Lung (tissue), 12 donors: ENCODE measurements around the gene NFE2L3. TPM values are rescaled to one million over a fixed set of nuclear protein-coding genes. Genes with fewer than 3 reads are reported as not detected.

Experiments used
- ATAC-seq: fragments of 200-7000 bp; cut with Tn5 transposase; one replicate; pipeline ENCODE4 v1.9.1; 2020; ENCODE audit warnings: moderate number of reproducible peaks; ENCODE audit not compliant: insufficient read depth, low FRiP score
- DNase-seq, 3 donors: peaks; one replicate each; pipeline ENCODE4 v3.0.0-alpha.2; 2013 to 2017
- H3K27ac ChIP-seq, 2 donors: one replicate each; pipeline ENCODE4 v1.5.1; 2013; ENCODE audit warnings: mild to moderate bottlenecking in 2 of 2, moderate library complexity in 2 of 2, control low read depth in 1 of 2, inconsistent platforms in 1 of 2, low read depth in 1 of 2, low read length in 1 of 2
- H3K27me3 ChIP-seq, 3 donors: one replicate each; pipeline ENCODE4 v1.5.1; 2013; ENCODE audit warnings: low read length in 2 of 3; ENCODE audit not compliant: control insufficient read depth in 3 of 3, insufficient read depth in 3 of 3
- H3K36me3 ChIP-seq, 4 donors: one replicate each; pipeline ENCODE4 v1.5.1; 2013; ENCODE audit warnings: low read length in 4 of 4, mild to moderate bottlenecking in 1 of 4, moderate library complexity in 1 of 4; ENCODE audit not compliant: control insufficient read depth in 4 of 4, insufficient read depth in 4 of 4
- H3K4me1 ChIP-seq, 5 donors: one replicate each; pipeline ENCODE4 v1.5.1; 2013; ENCODE audit warnings: low read length in 5 of 5, mild to moderate bottlenecking in 2 of 5, moderate library complexity in 1 of 5; ENCODE audit not compliant: control insufficient read depth in 5 of 5, insufficient read depth in 5 of 5
- H3K4me3 ChIP-seq: one replicate; pipeline ENCODE4 v1.5.1; 2013; ENCODE audit warnings: mild to moderate bottlenecking, control low read depth, moderate library complexity
- H3K9ac ChIP-seq, 2 donors: one replicate each; pipeline ENCODE4 v1.5.1; 2013; ENCODE audit warnings: low read length in 2 of 2, control low read depth in 1 of 2; ENCODE audit not compliant: insufficient read depth in 1 of 2
- H3K9me3 ChIP-seq, 4 donors: one replicate each; pipeline ENCODE4 v1.5.1; 2013; ENCODE audit warnings: low read length in 3 of 4, mild to moderate bottlenecking in 1 of 4, moderate library complexity in 1 of 4; ENCODE audit not compliant: control insufficient read depth in 4 of 4, insufficient read depth in 3 of 4
- WGBS, 2 donors: extraction: QIAGEN DNeasy Blood & Tissue Kit; methylation state at CpG; one replicate each; pipeline ENCODE4 v1.1.7; 2013; 5-methylcytosine and 5-hydroxymethylcytosine counted together
- polyA plus RNA-seq, 2 donors: library from polyadenylated mRNA; stranded (reverse); fragments of 200-250 nt; gene quantifications; one replicate each; pipeline ENCODE4 v1.2.1, GENCODE V29; 2013
- total RNA-seq, 2 donors: library from RNA; depleted of rRNA in 1 of 2; stranded (reverse); fragments of >200 nt in 1 of 2; gene quantifications; one replicate each; pipeline ENCODE4 v1.2.1, GENCODE V29; 2014 to 2021
- TF ChIP-seq, protein P1 (sequence below): IDR thresholded peaks from 2 replicates; pipeline ENCODE4 v1.5.1; 2012; ENCODE audit warnings: mild to moderate bottlenecking; ENCODE audit errors: control extremely low read depth, extremely low read depth
- donor health status: control.
- donor health status: control.
- donor health status: Bipolar disorder and iron deficiency.
- donor health status: healthy.
- donor health status: DM: yes; HTN: yes; CAD: no.

The NFE2L3 gene
- total and polyA plus RNA-seq, 4 donors: 3.6 to 6.5 (median 5.1) TPM

DNA sequence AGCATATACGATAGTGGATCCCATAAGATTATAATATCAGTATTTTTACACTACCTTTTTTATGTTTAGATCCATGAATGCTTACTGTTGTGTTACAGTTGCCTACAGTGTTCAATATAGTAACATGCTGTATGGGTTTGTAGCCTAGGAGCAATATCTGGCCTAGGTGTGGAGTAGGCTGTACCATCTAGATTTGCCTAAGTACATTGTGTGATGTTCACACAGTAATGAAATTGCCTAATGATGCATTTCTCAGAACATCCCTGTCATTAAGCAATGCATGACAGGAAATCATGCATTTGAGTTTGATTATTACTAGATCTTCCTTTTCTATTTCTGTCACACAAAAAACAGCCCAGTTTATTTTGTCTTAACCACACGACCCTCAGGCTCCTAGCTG is 64.1 kb downstream of the NFE2L3 start:
- Histone ChIP-seq H3K36me3 (peaks cover 0 to 11% (median 1%) of the 10 kb centered on the region in 4 donors), H3K9ac (no peak overlapping the region), H3K4me3 (no peak overlapping the region), H3K27ac (no peak overlapping the region), H3K4me1 (no peaks in the 10 kb centered on the region), H3K9me3 (no peaks in the 10 kb centered on the region), H3K27me3 (no peaks in the 10 kb centered on the region)
- TF ChIP-seq, protein P1, sequence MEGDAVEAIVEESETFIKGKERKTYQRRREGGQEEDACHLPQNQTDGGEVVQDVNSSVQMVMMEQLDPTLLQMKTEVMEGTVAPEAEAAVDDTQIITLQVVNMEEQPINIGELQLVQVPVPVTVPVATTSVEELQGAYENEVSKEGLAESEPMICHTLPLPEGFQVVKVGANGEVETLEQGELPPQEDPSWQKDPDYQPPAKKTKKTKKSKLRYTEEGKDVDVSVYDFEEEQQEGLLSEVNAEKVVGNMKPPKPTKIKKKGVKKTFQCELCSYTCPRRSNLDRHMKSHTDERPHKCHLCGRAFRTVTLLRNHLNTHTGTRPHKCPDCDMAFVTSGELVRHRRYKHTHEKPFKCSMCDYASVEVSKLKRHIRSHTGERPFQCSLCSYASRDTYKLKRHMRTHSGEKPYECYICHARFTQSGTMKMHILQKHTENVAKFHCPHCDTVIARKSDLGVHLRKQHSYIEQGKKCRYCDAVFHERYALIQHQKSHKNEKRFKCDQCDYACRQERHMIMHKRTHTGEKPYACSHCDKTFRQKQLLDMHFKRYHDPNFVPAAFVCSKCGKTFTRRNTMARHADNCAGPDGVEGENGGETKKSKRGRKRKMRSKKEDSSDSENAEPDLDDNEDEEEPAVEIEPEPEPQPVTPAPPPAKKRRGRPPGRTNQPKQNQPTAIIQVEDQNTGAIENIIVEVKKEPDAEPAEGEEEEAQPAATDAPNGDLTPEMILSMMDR: no peak
- no peak for DNase-seq
- no peak for ATAC-seq
- 48 to 67% methylated on average over 2 of the region's 2 CpGs for WGBS, 2 donors

DNA sequence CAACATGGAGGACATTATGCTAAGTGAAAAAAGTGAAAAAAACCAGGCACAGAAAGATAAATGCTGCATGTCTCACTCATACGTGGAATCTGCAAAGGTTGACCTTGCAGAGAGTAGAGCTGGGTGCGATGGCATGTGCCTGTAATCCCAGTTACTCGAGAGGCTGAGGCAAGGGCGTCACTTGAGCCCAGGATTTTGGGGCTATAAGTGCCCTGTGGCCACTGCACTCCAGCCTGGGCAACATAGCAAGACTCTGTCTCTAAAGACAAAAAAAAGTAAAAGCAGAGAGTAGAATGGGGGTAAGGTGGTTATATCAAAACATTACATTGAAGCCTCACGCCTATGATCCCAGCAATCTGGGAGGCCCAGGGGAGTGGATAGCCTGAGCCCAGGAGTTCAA is 72.4 kb downstream of the NFE2L3 start:
- DNase-seq: no peak
- Histone ChIP-seq H3K9me3 (no peaks in the 10 kb centered on the region), H3K9ac (no peak overlapping the region), H3K36me3 (no peaks in the 10 kb centered on the region), H3K4me1 (no peaks in the 10 kb centered on the region), H3K27me3 (no peaks in the 10 kb centered on the region), H3K4me3 (no peak overlapping the region), H3K27ac (no peak overlapping the region)
- ATAC-seq: no peak
- WGBS, 2 donors: 79 to 95% methylated on average over 5 of the region's 5 CpGs
- TF ChIP-seq, protein P1: no peak

DNA sequence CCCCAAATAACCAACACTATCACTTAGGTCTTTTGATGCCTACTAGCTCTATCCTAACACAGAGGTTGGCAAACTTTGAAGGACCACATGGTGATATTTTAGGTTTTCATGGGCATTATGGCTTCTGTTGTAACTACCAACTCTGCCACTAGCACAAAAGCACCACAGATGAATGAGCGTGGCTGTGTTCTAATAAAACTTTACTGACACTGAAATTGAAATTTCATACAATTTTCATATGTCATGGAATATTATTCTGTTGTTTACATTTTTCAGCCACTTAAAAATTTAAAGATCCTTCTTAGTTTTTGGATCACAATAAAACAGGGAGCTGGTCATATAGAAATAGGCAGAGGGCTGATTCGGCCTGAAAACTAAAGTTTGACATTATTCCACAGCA is 76.0 kb downstream of the NFE2L3 start:
- TF ChIP-seq, protein P1: no peak
- no peaks in the 10 kb centered on the region for H3K27me3 ChIP-seq
- no peak for DNase-seq
- H3K27ac ChIP-seq: no peak overlapping the region
- no peak overlapping the region for H3K9ac ChIP-seq
- ATAC-seq: no peak
- H3K4me3 ChIP-seq: no peak overlapping the region
- WGBS, 2 donors: 95 to 96% methylated on average over 2 of the region's 2 CpGs
- H3K9me3 ChIP-seq: no peaks in the 10 kb centered on the region
- no peaks in the 10 kb centered on the region for H3K36me3 ChIP-seq
- no peaks in the 10 kb centered on the region for H3K4me1 ChIP-seq

DNA sequence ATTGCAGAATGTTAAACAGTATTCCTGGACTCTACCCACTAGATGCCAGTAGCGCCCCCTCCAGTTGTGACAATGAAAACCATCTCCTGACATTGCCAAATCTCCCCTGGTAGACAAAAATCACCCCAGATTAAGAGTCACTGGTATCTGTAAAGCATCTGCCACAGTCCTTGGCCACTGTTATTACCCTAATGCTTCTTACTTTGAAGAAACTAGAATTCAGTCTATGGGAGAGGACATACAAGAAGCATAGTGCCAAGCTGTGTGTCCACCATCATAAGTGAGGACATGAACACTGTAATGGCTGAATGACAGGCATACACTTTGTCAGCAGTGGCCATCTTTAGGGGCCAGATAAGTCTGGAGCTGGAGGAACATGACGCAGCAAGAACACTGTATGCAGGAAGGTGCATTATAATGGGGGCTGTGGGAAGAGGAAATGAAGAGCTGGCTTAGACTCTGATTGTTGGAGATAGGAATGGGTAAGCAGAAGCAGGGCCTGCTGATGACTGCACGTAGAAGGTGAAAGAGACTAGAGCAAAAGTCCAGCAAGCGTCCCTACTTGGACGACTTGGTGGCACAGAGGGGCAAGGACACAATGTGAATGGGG is 82.0 kb downstream of the NFE2L3 start:
- no peak for DNase-seq
- H3K27me3 ChIP-seq: no peaks in the 10 kb centered on the region
- no peaks in the 10 kb centered on the region for H3K36me3 ChIP-seq
- TF ChIP-seq, protein P1: no peak
- no peak overlapping the region for H3K9ac ChIP-seq
- H3K4me3 ChIP-seq: no peak overlapping the region
- H3K4me1 ChIP-seq: no peaks in the 10 kb centered on the region
- no peak overlapping the region for H3K27ac ChIP-seq
- no peaks in the 10 kb centered on the region for H3K9me3 ChIP-seq
- 52 to 62% methylated on average over 5 of the region's 5 CpGs for WGBS, 2 donors
- no peak for ATAC-seq
